HepG2 (cell line): ENCODE data around the gene POU2F1. TPM values are rescaled to one million over a fixed set of nuclear protein-coding genes. Genes with fewer than 3 reads are reported as not detected.

Experiments
- CBX5 ChIP-seq: sonication (generic); formaldehyde crosslinking; IDR thresholded peaks from 2 replicates; pipeline ENCODE4 v1.4.0; 2020; ENCODE audit warnings: missing genetic modification reagents, borderline replicate concordance
- CREM ChIP-seq, 2 experiments: sonication (generic) in 1 of 2; formaldehyde crosslinking in 1 of 2; IDR thresholded peaks; 2 replicates each; pipeline versions ENCODE4 v1.4.0 to v1.6.1; 2016 to 2020; ENCODE audit warnings: antibody characterized with exemption in 1 of 2, mild to moderate bottlenecking in 1 of 2, missing genetic modification reagents in 1 of 2
- FOXM1 ChIP-seq: sonication (generic); formaldehyde crosslinking; IDR thresholded peaks from 2 replicates; pipeline ENCODE4 v1.5.0; 2020; ENCODE audit warnings: missing genetic modification reagents
- FOXP1 ChIP-seq, 2 experiments: fragments of 450-650 bp in 1 of 2; IDR thresholded peaks; 2 replicates each; pipeline ENCODE4 v1.6.1; 2017 to 2018; ENCODE audit warnings: antibody characterized with exemption in 1 of 2
- GATAD2A ChIP-seq: IDR thresholded peaks from 2 replicates; pipeline ENCODE4 v1.6.1; 2016
- HDAC2 ChIP-seq: sonication (generic); formaldehyde crosslinking; IDR thresholded peaks from 2 replicates; pipeline ENCODE4 v1.4.0; 2020; ENCODE audit warnings: missing genetic modification reagents
- HES4 ChIP-seq: sonication (generic); formaldehyde crosslinking; IDR thresholded peaks from 2 replicates; pipeline ENCODE4 v1.9.0; 2021; ENCODE audit warnings: mild to moderate bottlenecking, missing genetic modification reagents, borderline replicate concordance
- HNRNPLL ChIP-seq: fragments of 200-400 bp; formaldehyde crosslinking; IDR thresholded peaks from 2 replicates; pipeline ENCODE4 v1.6.1; 2017; ENCODE audit warnings: mild to moderate bottlenecking, low read depth, low read length; ENCODE audit not compliant: poor library complexity, severe bottlenecking
- KDM4B ChIP-seq: sonication (generic); formaldehyde crosslinking; IDR thresholded peaks from 2 replicates; pipeline ENCODE4 v1.4.0; 2020; ENCODE audit warnings: missing genetic modification reagents
- MED8 ChIP-seq: sonication (generic); formaldehyde crosslinking; IDR thresholded peaks from 2 replicates; pipeline ENCODE4 v1.8.1; 2023; ENCODE audit warnings: mild to moderate bottlenecking, missing genetic modification reagents; ENCODE audit not compliant: insufficient replicate concordance
- NFIB ChIP-seq: sonication (generic); formaldehyde crosslinking; IDR thresholded peaks from 2 replicates; pipeline ENCODE4 v1.9.0; 2021; ENCODE audit warnings: missing genetic modification reagents, mild to moderate bottlenecking, borderline replicate concordance
- POLR2AphosphoS5 ChIP-seq: IDR thresholded peaks from 2 replicates; pipeline ENCODE4 v1.6.1; 2012; ENCODE audit warnings: low read depth, low read length
- PPARG ChIP-seq: conservative IDR thresholded peaks from 2 replicates; pipeline ENCODE4 v1.6.1; 2016; ENCODE audit warnings: missing biosample characterization, missing genetic modification reagents
- RAD21 ChIP-seq: fragments of 450-650 bp; formaldehyde crosslinking; IDR thresholded peaks from 2 replicates; pipeline ENCODE4 v1.5.0; 2020; ENCODE audit warnings: mild to moderate bottlenecking
- RXRB ChIP-seq: IDR thresholded peaks from 2 replicates; pipeline ENCODE4 v1.6.1; 2016; ENCODE audit warnings: borderline replicate concordance, missing genetic modification reagents, missing compliant biosample characterization
- SOX5 ChIP-seq: IDR thresholded peaks from 2 replicates; pipeline ENCODE4 v1.6.1; 2016; ENCODE audit warnings: borderline replicate concordance
- SP4 ChIP-seq: sonication (generic); formaldehyde crosslinking; IDR thresholded peaks from 2 replicates; pipeline ENCODE4 v1.8.1; 2023; ENCODE audit warnings: mild to moderate bottlenecking, missing genetic modification reagents
- TOPORS ChIP-seq: sonication (generic); formaldehyde crosslinking; IDR thresholded peaks from 2 replicates; pipeline ENCODE4 v1.8.0; 2023; ENCODE audit warnings: mild to moderate bottlenecking, missing genetic modification reagents
- TSC22D2 ChIP-seq: sonication (generic); formaldehyde crosslinking; IDR thresholded peaks from 2 replicates; pipeline ENCODE4 v1.5.1; 2020; ENCODE audit warnings: missing genetic modification reagents, mild to moderate bottlenecking, borderline replicate concordance
- ZFYVE20 ChIP-seq: sonication (generic); formaldehyde crosslinking; IDR thresholded peaks from 2 replicates; pipeline ENCODE4 v1.8.0; 2023; ENCODE audit warnings: low read depth, mild to moderate bottlenecking, moderate library complexity, missing genetic modification reagents, borderline replicate concordance
- ZMAT3 ChIP-seq: sonication (generic); formaldehyde crosslinking; conservative IDR thresholded peaks from 2 replicates; pipeline ENCODE4 v1.7.0; 2021; ENCODE audit warnings: missing genetic modification reagents
- ZNF256 ChIP-seq: sonication (generic); formaldehyde crosslinking; conservative IDR thresholded peaks from 2 replicates; pipeline ENCODE4 v1.4.0; 2020; ENCODE audit warnings: missing genetic modification reagents
- ZNF468 ChIP-seq: sonication (generic); formaldehyde crosslinking; IDR thresholded peaks from 2 replicates; pipeline ENCODE4 v1.8.0; 2022; ENCODE audit warnings: mild to moderate bottlenecking, moderate library complexity, missing genetic modification reagents
- ZNF720 ChIP-seq: sonication (generic); formaldehyde crosslinking; IDR thresholded peaks from 2 replicates; pipeline ENCODE4 v1.4.0; 2020; ENCODE audit warnings: missing genetic modification reagents
- ZNF768 ChIP-seq: sonication (generic); formaldehyde crosslinking; IDR thresholded peaks from 2 replicates; pipeline ENCODE4 v1.4.0; 2020; ENCODE audit warnings: missing genetic modification reagents
- ZNF883 ChIP-seq: sonication (generic); formaldehyde crosslinking; IDR thresholded peaks from 2 replicates; pipeline ENCODE4 v1.5.1; 2020; ENCODE audit warnings: mild to moderate bottlenecking, missing genetic modification reagents; ENCODE audit errors: not compliant biosample characterization
- ZSCAN21 ChIP-seq: sonication (generic); formaldehyde crosslinking; IDR thresholded peaks from 2 replicates; pipeline ENCODE4 v1.8.0; 2022; ENCODE audit warnings: mild to moderate bottlenecking, missing genetic modification reagents, moderate library complexity, borderline replicate concordance
- polyA plus RNA-seq, 8 experiments: library from polyadenylated mRNA; depleted of rRNA in 3 of 8; stranded (reverse) in 7 of 8; unstranded in 1 of 8; fragments of >200 nt; fragmentation: Illumina TruSeq in 4 of 8; extraction: Trizol in 4 of 8; gene quantifications; 2 replicates each; pipeline versions ENCODE4 v1.2.1 to v1.2.3, GENCODE V29; 2011 to 2016; ENCODE audit warnings: low read depth in 4 of 8, missing spikeins in 1 of 8, mixed read lengths in 1 of 8; ENCODE audit not compliant: insufficient read depth in 1 of 8
- total RNA-seq, 5 experiments: library from RNA; depleted of rRNA; stranded (reverse); fragments of >200 nt; fragmentation: Illumina TruSeq; extraction: Trizol; gene quantifications; 2 replicates each; pipeline ENCODE4 v1.2.3, GENCODE V29; 2016; ENCODE audit warnings: low read depth in 1 of 5
- TF ChIP-seq, protein P1 (sequence below): sonication (generic); formaldehyde crosslinking; IDR thresholded peaks from 2 replicates; pipeline ENCODE4 v1.4.0; 2020; ENCODE audit warnings: missing genetic modification reagents
- TF ChIP-seq, protein P2 (sequence below): sonication (generic); formaldehyde crosslinking; IDR thresholded peaks from 2 replicates; pipeline ENCODE4 v1.4.0; 2020; ENCODE audit warnings: missing genetic modification reagents

Gene POU2F1
- total and polyA plus RNA-seq, 2 of the 13 experiments (the other 11 are each of a cell fraction or from before 2014, with no cell fraction given) = 10.2 to 13.0 TPM

DNA sequence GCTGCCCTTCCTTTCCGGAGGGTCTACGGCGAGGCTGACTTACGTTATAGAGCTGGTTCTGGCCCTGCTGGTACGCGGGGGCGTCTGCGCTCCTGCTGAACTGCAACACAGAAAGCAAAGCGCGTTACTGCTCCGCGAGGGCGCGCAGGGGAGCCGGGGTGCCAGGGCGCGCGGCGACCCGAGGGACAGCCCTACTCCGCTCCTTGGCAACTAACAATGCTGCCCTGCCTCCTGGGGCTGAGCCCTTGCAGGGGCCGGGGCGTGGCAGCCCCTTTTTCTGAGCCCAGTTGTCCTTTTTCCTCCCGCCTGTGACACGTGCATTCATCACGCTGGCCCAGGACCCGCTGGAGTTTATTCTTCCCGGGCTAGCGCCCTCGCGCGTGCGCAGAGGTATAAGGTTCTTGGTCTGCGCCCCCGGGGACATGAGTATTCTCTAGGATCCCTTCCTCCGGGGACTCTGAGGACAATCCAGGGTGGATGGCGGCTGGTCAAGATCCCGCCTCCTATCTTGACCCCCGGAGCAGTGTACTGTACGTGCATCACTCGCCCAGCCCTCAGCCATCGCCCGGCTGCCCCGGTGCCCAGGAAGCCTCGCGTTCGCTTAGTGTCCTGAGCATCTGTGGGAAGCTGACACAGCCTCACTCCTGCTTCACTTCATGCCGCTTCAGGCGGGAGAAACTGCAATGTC is 218.8 kb downstream of the POU2F1 start (continued):
- TF ChIP-seq PPARG (CRISPR knock-in tag) (no peak), SOX5 (CRISPR knock-in tag) (no peak), FOXM1 (CRISPR knock-in tag) (no peak), ZFYVE20 (CRISPR knock-in tag) (no peak), FOXP1 (IDR thresholded peaks at IDR 0.05) (no peak), FOXP1 (CRISPR knock-in tag; IDR thresholded peaks at IDR 0.05) (no peak), HNRNPLL (no peak), ZNF256 (CRISPR knock-in tag) (no peak), ZMAT3 (CRISPR knock-in tag) (no peak), POLR2AphosphoS5 (no peak), GATAD2A (CRISPR knock-in tag) (no peak), CBX5 (CRISPR knock-in tag) (no peak), RAD21 (CRISPR knock-in tag) (no peak), HES4 (CRISPR knock-in tag) (0 out of 2 replicates have a peak, but pooled peaks have one; percentile 34), ZNF468 (CRISPR knock-in tag) (no peak), TSC22D2 (CRISPR knock-in tag) (no peak), KDM4B (CRISPR knock-in tag) (no peak), TOPORS (CRISPR knock-in tag) (no peak), HDAC2 (CRISPR knock-in tag) (no peak), NFIB (CRISPR knock-in tag) (no peak), MED8 (CRISPR knock-in tag) (no peak), SP4 (CRISPR knock-in tag) (peak; percentile 35; the same call in 1 of the 2 replicates), ZNF768 (0 out of 2 replicates have a peak, but pooled peaks have one; percentile 11), ZNF720 (CRISPR knock-in tag) (no peak), ZNF883 (CRISPR knock-in tag) (peak; percentile 42), ZSCAN21 (CRISPR knock-in tag) (no peak), RXRB (CRISPR knock-in tag) (no peak), CREM (IDR thresholded peaks at IDR 0.05) (no peak), CREM (CRISPR knock-in tag; IDR thresholded peaks at IDR 0.05) (no peak)
- TF ChIP-seq, protein P1, sequence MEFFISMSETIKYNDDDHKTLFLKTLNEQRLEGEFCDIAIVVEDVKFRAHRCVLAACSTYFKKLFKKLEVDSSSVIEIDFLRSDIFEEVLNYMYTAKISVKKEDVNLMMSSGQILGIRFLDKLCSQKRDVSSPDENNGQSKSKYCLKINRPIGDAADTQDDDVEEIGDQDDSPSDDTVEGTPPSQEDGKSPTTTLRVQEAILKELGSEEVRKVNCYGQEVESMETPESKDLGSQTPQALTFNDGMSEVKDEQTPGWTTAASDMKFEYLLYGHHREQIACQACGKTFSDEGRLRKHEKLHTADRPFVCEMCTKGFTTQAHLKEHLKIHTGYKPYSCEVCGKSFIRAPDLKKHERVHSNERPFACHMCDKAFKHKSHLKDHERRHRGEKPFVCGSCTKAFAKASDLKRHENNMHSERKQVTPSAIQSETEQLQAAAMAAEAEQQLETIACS (CRISPR knock-in tag) = peak; percentile 79
- TF ChIP-seq, protein P2, sequence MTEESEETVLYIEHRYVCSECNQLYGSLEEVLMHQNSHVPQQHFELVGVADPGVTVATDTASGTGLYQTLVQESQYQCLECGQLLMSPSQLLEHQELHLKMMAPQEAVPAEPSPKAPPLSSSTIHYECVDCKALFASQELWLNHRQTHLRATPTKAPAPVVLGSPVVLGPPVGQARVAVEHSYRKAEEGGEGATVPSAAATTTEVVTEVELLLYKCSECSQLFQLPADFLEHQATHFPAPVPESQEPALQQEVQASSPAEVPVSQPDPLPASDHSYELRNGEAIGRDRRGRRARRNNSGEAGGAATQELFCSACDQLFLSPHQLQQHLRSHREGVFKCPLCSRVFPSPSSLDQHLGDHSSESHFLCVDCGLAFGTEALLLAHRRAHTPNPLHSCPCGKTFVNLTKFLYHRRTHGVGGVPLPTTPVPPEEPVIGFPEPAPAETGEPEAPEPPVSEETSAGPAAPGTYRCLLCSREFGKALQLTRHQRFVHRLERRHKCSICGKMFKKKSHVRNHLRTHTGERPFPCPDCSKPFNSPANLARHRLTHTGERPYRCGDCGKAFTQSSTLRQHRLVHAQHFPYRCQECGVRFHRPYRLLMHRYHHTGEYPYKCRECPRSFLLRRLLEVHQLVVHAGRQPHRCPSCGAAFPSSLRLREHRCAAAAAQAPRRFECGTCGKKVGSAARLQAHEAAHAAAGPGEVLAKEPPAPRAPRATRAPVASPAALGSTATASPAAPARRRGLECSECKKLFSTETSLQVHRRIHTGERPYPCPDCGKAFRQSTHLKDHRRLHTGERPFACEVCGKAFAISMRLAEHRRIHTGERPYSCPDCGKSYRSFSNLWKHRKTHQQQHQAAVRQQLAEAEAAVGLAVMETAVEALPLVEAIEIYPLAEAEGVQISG = peak; percentile 46
